WTC11 (cell line): ENCODE measurements around the gene IMPDH1. TPM values are rescaled to one million over a fixed set of nuclear protein-coding genes. Genes with fewer than 3 reads are reported as not detected.

Source experiments
- ATAC-seq: fragments of 200-7000 bp; cut with Tn5 transposase; 2 replicates; pipeline ENCODE4 v1.10.0; 2021; ENCODE audit warnings: mild to moderate bottlenecking, moderate library complexity
- CTCF ChIA-PET: fragments of 300-600 bp; sonication (Branson Sonifier 250); formaldehyde crosslinking; loops from one replicate; lab custom pipeline; 2021; ENCODE audit warnings: antibody characterized with exemption; lab: Charles Lee
- POLR2A ChIA-PET: fragments of 350-600 bp; sonication (Branson Sonifier 250); formaldehyde crosslinking; loops from one replicate; lab custom pipeline; 2021; ENCODE audit warnings: antibody characterized with exemption; lab: Charles Lee
- DNase-seq: peaks from one replicate; pipeline ENCODE4 v3.0.0; 2021; ENCODE audit warnings: low spot score
- H3K27ac Mint-ChIP-seq: 2 replicates; pipeline ENCODE4 v1.8.0; 2021; ENCODE audit warnings: mixed read lengths
- H3K27me3 Mint-ChIP-seq: 2 replicates; pipeline ENCODE4 v1.8.0; 2021; ENCODE audit warnings: low read depth, mild to moderate bottlenecking, moderate library complexity, mixed read lengths
- H3K36me3 Mint-ChIP-seq: 2 replicates; pipeline ENCODE4 v1.8.0; 2021; ENCODE audit warnings: mixed read lengths
- H3K4me1 Mint-ChIP-seq: 2 replicates; pipeline ENCODE4 v1.8.0; 2022; ENCODE audit warnings: mixed read lengths
- H3K4me3 Mint-ChIP-seq: 2 replicates; pipeline ENCODE4 v1.8.0; 2021; ENCODE audit warnings: mild to moderate bottlenecking, moderate library complexity, mixed read lengths
- H3K9me3 Mint-ChIP-seq: 2 replicates; pipeline ENCODE4 v1.8.0; 2021; ENCODE audit warnings: mixed read lengths
- CREB1 ChIP-seq: sonication (generic); formaldehyde crosslinking; IDR thresholded peaks from 2 replicates; pipeline ENCODE4 v1.8.0; 2023; ENCODE audit warnings: mild to moderate bottlenecking, missing genetic modification reagents
- ESRRA ChIP-seq: sonication (generic); formaldehyde crosslinking; IDR thresholded peaks from 2 replicates; pipeline ENCODE4 v1.8.1; 2022; ENCODE audit warnings: mild to moderate bottlenecking, missing genetic modification reagents, borderline replicate concordance
- ETV6 ChIP-seq: sonication (generic); formaldehyde crosslinking; IDR thresholded peaks from 2 replicates; pipeline ENCODE4 v1.8.1; 2022; ENCODE audit warnings: mild to moderate bottlenecking, missing genetic modification reagents
- FOXJ3 ChIP-seq: sonication (generic); formaldehyde crosslinking; IDR thresholded peaks from 2 replicates; pipeline ENCODE4 v1.9.0; 2021; ENCODE audit warnings: missing genetic modification reagents, mild to moderate bottlenecking, borderline replicate concordance
- GABPB1 ChIP-seq: sonication (generic); formaldehyde crosslinking; IDR thresholded peaks from 2 replicates; pipeline ENCODE4 v1.8.1; 2023; ENCODE audit warnings: mild to moderate bottlenecking, missing genetic modification reagents
- GRHL2 ChIP-seq: fragments of 250-450 bp; sonication (Bioruptor Pico); IDR thresholded peaks from 2 replicates; pipeline ENCODE4 v1.8.0; 2022; ENCODE audit warnings: mild to moderate bottlenecking, moderate library complexity; ENCODE audit not compliant: insufficient replicate concordance, severe bottlenecking
- NFE2L1 ChIP-seq: sonication (generic); formaldehyde crosslinking; IDR thresholded peaks from 2 replicates; pipeline ENCODE4 v1.8.1; 2023; ENCODE audit warnings: missing genetic modification reagents
- RORB ChIP-seq: fragments of 250-450 bp; sonication (Bioruptor Pico); IDR thresholded peaks from 2 replicates; pipeline ENCODE4 v1.9.0; 2021; ENCODE audit warnings: mild to moderate bottlenecking
- SP1 ChIP-seq: sonication (generic); formaldehyde crosslinking; conservative IDR thresholded peaks from 2 replicates; pipeline ENCODE4 v1.8.1; 2022; ENCODE audit warnings: missing genetic modification reagents
- TEAD4 ChIP-seq: sonication (generic); formaldehyde crosslinking; IDR thresholded peaks from 2 replicates; pipeline ENCODE4 v1.8.0; 2022; ENCODE audit warnings: mild to moderate bottlenecking, missing genetic modification reagents
- ZNF232 ChIP-seq: sonication (generic); formaldehyde crosslinking; IDR thresholded peaks from 2 replicates; pipeline ENCODE4 v1.8.0; 2022; ENCODE audit warnings: mild to moderate bottlenecking, missing genetic modification reagents
- ZNF396 ChIP-seq: fragments of 250-450 bp; sonication (Bioruptor Pico); IDR thresholded peaks from 2 replicates; pipeline ENCODE4 v1.8.0; 2021; ENCODE audit warnings: mild to moderate bottlenecking, moderate library complexity, borderline replicate concordance
- ZNF671 ChIP-seq: fragments of 250-450 bp; sonication (Bioruptor Pico); IDR thresholded peaks from 2 replicates; pipeline ENCODE4 v1.8.0; 2021; ENCODE audit warnings: mild to moderate bottlenecking
- total RNA-seq: library from RNA; stranded (reverse); gene quantifications from 3 replicates; pipeline ENCODE4 v1.2.3, GENCODE V29; 2021
- TF ChIP-seq, protein P1 (sequence below): sonication (generic); formaldehyde crosslinking; IDR thresholded peaks from 2 replicates; pipeline ENCODE4 v1.8.0; 2022; ENCODE audit warnings: missing genetic modification reagents
- TF ChIP-seq, protein P2 (sequence below): sonication (generic); formaldehyde crosslinking; IDR thresholded peaks from 2 replicates; pipeline ENCODE4 v1.8.0; 2022; ENCODE audit warnings: mild to moderate bottlenecking, missing genetic modification reagents
- TF ChIP-seq, protein P3 (sequence below): sonication (generic); formaldehyde crosslinking; IDR thresholded peaks from 2 replicates; pipeline ENCODE4 v1.8.1; 2023; ENCODE audit warnings: mild to moderate bottlenecking, moderate library complexity, missing genetic modification reagents
- TF ChIP-seq, protein P4 (sequence below): sonication (generic); formaldehyde crosslinking; IDR thresholded peaks from 2 replicates; pipeline ENCODE4 v1.8.0; 2022; ENCODE audit warnings: mild to moderate bottlenecking, missing genetic modification reagents
- TF ChIP-seq, protein P5 (sequence below): sonication (generic); formaldehyde crosslinking; IDR thresholded peaks from 2 replicates; pipeline ENCODE4 v1.8.1; 2022; ENCODE audit warnings: mild to moderate bottlenecking, moderate library complexity, missing genetic modification reagents

IMPDH1 gene
- total RNA-seq, 1 experiment from 2014 or later: 54.2 TPM

DNA sequence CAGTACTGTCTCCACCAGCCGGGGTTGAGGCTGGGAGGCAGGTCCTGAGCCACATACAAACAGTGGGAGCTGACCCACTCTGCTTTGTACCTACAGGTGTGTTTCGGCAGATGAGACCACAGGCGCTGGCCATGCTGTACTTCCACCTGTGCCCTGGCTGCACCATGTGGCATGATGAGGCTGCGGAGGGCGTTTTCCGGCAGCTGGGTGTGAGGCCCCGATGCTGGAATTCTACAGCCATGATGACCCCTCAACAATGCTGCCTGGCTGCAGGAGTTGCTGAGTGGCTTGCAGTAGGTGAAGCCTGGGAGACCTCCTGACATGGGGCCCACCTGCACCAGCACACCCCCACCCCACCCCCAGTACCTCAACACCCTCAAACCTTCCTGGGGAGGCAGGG lies 18.0 kb downstream of the IMPDH1 start:
- no peak for ATAC-seq
- CTCF ChIA-PET: interaction anchor here (1.3 to 3.8 kb wide), 3 partner anchors 11 to 68 kb away, joined by 4 to 35 read pairs (median 5); no protein-coding TSS in a partner anchor
- Mint-ChIP-seq H3K27ac (no peak overlapping the region), H3K9me3 (no peaks in the 10 kb centered on the region), H3K27me3 (peaks cover 21% of the 10 kb centered on the region)
- no peak for DNase-seq
- no peak for TF ChIP-seq RORB (CRISPR knock-in tag)
- no peak for TF ChIP-seq ZNF671
- TF ChIP-seq NFE2L1: no peak
- TF ChIP-seq, protein P1, sequence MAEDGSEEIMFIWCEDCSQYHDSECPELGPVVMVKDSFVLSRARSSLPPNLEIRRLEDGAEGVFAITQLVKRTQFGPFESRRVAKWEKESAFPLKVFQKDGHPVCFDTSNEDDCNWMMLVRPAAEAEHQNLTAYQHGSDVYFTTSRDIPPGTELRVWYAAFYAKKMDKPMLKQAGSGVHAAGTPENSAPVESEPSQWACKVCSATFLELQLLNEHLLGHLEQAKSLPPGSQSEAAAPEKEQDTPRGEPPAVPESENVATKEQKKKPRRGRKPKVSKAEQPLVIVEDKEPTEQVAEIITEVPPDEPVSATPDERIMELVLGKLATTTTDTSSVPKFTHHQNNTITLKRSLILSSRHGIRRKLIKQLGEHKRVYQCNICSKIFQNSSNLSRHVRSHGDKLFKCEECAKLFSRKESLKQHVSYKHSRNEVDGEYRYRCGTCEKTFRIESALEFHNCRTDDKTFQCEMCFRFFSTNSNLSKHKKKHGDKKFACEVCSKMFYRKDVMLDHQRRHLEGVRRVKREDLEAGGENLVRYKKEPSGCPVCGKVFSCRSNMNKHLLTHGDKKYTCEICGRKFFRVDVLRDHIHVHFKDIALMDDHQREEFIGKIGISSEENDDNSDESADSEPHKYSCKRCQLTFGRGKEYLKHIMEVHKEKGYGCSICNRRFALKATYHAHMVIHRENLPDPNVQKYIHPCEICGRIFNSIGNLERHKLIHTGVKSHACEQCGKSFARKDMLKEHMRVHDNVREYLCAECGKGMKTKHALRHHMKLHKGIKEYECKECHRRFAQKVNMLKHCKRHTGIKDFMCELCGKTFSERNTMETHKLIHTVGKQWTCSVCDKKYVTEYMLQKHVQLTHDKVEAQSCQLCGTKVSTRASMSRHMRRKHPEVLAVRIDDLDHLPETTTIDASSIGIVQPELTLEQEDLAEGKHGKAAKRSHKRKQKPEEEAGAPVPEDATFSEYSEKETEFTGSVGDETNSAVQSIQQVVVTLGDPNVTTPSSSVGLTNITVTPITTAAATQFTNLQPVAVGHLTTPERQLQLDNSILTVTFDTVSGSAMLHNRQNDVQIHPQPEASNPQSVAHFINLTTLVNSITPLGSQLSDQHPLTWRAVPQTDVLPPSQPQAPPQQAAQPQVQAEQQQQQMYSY (CRISPR knock-in tag): no peak
- no peak for TF ChIP-seq ZNF396 (CRISPR knock-in tag)
- TF ChIP-seq, protein P2, sequence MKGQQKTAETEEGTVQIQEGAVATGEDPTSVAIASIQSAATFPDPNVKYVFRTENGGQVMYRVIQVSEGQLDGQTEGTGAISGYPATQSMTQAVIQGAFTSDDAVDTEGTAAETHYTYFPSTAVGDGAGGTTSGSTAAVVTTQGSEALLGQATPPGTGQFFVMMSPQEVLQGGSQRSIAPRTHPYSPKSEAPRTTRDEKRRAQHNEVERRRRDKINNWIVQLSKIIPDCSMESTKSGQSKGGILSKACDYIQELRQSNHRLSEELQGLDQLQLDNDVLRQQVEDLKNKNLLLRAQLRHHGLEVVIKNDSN (CRISPR knock-in tag): no peak
- TF ChIP-seq, all 79 proteins: peak for 0
- Mint-ChIP-seq H3K4me1 (peaks cover 13% of the 10 kb centered on the region), H3K36me3 (no peaks in the 10 kb centered on the region), H3K4me3 (no peak overlapping the region)
- POLR2A ChIA-PET: no interaction called here

DNA sequence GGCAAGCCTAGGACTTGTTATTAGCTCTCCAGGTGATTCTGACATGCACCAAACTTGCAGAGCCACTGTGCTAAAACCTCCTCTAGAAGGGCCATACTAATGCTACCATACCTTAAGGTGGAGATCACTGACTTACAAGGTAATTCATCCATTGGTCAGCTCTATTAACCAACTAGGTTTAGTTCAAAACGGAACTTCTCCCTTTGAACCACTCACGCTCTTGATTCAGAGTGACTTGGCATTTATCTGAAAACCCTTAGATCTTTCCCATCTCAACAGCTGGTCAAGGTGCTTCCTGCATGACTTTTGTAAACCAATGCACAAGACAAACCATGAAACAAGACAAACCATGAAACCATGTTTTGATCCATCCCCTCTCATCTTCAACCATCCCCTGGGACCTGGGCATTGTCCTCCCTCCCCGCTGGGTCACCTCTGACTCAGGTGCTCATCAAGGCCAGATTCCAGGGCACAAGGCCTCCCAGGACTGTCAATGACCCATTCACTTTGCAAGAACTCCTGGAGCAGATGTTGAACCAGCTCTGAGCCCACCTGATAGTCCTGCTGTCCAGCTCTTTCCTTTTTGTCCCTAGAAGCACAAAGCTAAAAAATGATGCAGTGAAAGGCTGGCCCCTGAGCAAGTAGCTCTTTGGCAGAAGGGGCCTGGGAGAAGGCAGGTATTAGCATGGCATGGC lies 18.8 kb downstream of the IMPDH1 start:
- DNase-seq (no peak), ATAC-seq (no peak)
- Mint-ChIP-seq H3K36me3 (no peaks in the 10 kb centered on the region), H3K9me3 (no peaks in the 10 kb centered on the region), H3K4me1 (peaks cover 13% of the 10 kb centered on the region), H3K27me3 (peaks cover 25% of the 10 kb centered on the region)
- ChIA-PET POLR2A (no interaction called here), CTCF (interaction anchor here (1.1 to 3.8 kb wide), 4 partner anchors 10 to 69 kb away, joined by 4 to 35 read pairs (median 5); no protein-coding TSS in a partner anchor)
- no peak for TF ChIP-seq ESRRA (CRISPR knock-in tag)
- TF ChIP-seq, protein P3, sequence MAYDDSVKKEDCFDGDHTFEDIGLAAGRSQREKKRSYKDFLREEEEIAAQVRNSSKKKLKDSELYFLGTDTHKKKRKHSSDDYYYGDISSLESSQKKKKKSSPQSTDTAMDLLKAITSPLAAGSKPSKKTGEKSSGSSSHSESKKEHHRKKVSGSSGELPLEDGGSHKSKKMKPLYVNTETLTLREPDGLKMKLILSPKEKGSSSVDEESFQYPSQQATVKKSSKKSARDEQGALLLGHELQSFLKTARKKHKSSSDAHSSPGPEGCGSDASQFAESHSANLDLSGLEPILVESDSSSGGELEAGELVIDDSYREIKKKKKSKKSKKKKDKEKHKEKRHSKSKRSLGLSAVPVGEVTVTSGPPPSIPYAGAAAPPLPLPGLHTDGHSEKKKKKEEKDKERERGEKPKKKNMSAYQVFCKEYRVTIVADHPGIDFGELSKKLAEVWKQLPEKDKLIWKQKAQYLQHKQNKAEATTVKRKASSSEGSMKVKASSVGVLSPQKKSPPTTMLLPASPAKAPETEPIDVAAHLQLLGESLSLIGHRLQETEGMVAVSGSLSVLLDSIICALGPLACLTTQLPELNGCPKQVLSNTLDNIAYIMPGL (CRISPR knock-in tag): no peak
- no peak for TF ChIP-seq GABPB1 (CRISPR knock-in tag)
- no peak for TF ChIP-seq CREB1 (CRISPR knock-in tag)
- no peak for TF ChIP-seq GRHL2 (CRISPR knock-in tag)
- no peak for TF ChIP-seq SP1 (CRISPR knock-in tag)
- TF ChIP-seq ZNF232 (CRISPR knock-in tag): no peak
- no peak for TF ChIP-seq ETV6 (CRISPR knock-in tag)
- TF ChIP-seq FOXJ3 (CRISPR knock-in tag): no peak
- TF ChIP-seq, protein P4, sequence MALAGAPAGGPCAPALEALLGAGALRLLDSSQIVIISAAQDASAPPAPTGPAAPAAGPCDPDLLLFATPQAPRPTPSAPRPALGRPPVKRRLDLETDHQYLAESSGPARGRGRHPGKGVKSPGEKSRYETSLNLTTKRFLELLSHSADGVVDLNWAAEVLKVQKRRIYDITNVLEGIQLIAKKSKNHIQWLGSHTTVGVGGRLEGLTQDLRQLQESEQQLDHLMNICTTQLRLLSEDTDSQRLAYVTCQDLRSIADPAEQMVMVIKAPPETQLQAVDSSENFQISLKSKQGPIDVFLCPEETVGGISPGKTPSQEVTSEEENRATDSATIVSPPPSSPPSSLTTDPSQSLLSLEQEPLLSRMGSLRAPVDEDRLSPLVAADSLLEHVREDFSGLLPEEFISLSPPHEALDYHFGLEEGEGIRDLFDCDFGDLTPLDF: no peak
- no peak for TF ChIP-seq TEAD4
- TF ChIP-seq, protein P5, sequence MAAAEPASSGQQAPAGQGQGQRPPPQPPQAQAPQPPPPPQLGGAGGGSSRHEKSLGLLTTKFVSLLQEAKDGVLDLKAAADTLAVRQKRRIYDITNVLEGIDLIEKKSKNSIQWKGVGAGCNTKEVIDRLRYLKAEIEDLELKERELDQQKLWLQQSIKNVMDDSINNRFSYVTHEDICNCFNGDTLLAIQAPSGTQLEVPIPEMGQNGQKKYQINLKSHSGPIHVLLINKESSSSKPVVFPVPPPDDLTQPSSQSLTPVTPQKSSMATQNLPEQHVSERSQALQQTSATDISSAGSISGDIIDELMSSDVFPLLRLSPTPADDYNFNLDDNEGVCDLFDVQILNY: no peak
- TF ChIP-seq ZNF671: no peak
- TF ChIP-seq, all 79 proteins: peak for 0
- Mint-ChIP-seq H3K4me3 (no peak overlapping the region), H3K27ac (no peak overlapping the region; the same call in 1 of the 2 replicates)
